ENCODE results near the gene CPT1B.

The CPT1B gene

DNA sequence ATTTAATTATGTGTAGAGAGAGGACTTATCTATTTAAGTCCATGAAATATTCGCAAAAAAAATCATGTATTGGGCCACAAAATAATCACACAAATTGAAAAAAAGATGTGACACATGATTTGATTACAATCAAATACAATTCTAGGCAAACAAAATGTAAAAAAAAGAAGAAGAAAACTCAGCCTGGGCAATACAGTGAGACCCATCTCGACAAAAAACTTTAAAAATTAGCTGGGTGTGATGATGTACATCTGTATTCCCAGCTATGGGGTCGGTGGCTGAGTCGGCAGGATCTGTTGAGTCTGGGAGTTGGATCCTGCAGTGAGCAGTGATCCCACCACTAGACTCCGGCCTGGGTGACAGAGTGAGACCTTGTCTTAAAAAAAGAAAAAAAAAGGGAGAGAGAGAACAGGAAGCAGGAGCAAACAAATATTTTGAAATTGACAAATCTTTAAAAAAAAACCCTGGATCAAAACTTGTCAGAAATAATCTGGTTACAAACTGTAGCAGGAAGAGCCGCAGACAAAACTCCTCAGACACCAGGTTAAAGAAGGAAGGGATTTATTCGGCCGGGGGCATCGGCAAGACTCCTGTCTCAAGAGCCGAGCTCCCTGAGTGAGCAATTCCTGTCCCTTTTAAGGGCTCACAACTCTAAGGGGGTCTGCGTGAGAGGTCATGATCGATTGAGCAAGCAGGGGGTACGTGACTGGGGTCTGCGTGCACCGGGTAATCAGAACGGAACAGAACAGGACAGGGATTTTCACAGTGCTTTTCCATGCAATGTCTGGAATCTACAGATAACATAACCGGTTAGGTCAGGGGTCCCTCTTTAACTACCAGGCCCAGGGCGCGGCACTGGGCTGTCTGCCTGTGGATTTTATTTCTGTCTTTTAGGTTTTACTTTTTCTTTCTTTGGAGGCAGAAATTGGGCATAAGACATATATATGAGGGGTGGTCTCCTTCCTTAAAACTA lies 45.1 kb downstream of the CPT1B start:
- TF ChIP-seq, protein P1, sequence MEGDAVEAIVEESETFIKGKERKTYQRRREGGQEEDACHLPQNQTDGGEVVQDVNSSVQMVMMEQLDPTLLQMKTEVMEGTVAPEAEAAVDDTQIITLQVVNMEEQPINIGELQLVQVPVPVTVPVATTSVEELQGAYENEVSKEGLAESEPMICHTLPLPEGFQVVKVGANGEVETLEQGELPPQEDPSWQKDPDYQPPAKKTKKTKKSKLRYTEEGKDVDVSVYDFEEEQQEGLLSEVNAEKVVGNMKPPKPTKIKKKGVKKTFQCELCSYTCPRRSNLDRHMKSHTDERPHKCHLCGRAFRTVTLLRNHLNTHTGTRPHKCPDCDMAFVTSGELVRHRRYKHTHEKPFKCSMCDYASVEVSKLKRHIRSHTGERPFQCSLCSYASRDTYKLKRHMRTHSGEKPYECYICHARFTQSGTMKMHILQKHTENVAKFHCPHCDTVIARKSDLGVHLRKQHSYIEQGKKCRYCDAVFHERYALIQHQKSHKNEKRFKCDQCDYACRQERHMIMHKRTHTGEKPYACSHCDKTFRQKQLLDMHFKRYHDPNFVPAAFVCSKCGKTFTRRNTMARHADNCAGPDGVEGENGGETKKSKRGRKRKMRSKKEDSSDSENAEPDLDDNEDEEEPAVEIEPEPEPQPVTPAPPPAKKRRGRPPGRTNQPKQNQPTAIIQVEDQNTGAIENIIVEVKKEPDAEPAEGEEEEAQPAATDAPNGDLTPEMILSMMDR (conservative IDR thresholded peaks at IDR 0.05; ENCODE audit: low read depth, low read length) = no peak
- H3K4me3 ChIP-seq (ENCODE audit: low read depth, low read length) = no peak overlapping the region
- DNase-seq (ENCODE audit: low read depth) = no peak

DNA sequence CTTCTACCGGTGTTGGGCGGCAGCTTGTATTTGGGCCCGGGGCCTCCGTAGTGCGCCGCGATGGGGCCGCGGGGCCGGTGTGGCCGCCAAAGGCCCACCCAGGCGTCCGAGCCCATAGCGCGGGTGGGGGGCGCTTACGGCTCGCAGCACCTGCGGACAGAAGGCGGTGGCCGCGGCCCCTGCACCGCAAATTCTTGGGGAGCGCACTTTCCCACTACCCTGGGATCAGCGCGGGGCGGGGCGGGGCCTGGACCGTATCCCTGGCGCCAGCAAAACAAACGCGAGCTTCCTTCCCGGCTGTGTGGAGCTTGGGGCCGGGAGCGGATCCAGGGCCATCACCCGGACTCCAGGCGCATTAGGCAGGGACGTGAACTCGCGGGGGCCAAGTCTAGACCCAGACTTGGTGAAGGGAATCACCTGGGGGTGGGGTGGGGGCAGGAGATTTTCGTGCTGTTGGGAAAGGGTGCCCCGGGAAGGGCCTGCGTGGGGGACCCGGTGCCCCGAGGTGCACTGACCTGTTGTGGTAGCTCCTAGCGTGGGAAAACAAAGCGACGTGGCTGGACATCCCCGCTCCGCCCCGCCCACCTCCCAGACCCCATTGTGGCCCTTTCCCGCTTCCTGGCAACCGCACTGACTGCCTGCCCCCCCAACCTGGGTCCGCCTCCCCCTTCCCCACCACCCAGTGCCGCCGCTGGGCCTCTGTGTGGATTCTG lies 46.1 kb downstream of the CPT1B start:
- H3K4me3 ChIP-seq (ENCODE audit: low read depth, low read length) = peak overlapping the region; percentile 62
- peak; percentile 73 for DNase-seq (ENCODE audit: low read depth)

DNA sequence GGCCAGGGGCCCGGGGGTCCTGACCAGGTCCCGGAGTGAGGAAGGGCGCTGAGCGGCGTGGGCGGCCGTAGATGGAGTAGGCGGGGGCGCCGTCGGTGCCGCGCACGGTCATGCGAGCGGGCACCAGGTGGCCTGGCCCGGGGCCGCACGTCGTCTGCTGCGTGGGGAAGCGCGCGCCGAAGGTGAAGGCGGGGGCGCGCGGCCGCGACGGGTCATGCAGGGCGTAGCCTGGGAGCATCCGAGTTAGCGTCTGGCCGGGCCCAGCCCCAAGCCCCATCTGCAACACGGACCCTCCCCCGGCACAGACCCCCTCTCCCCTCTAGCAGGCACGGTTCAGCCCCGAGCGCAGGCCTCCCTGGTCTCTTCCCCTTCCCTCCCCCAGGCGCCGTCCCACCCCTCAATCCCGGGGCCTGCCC lies 46.7 kb downstream of the CPT1B start:
- TF ChIP-seq, protein P1 (conservative IDR thresholded peaks at IDR 0.05; ENCODE audit: low read depth, low read length) = no peak
- H3K4me3 ChIP-seq (ENCODE audit: low read depth, low read length) = peak overlapping the region; percentile 62
- no peak for DNase-seq (ENCODE audit: low read depth)

More for the DNA sequence above, 46.1 kb downstream of the CPT1B start:
- TF ChIP-seq, protein P1 (conservative IDR thresholded peaks at IDR 0.05; ENCODE audit: low read depth, low read length) = no peak

DNA sequence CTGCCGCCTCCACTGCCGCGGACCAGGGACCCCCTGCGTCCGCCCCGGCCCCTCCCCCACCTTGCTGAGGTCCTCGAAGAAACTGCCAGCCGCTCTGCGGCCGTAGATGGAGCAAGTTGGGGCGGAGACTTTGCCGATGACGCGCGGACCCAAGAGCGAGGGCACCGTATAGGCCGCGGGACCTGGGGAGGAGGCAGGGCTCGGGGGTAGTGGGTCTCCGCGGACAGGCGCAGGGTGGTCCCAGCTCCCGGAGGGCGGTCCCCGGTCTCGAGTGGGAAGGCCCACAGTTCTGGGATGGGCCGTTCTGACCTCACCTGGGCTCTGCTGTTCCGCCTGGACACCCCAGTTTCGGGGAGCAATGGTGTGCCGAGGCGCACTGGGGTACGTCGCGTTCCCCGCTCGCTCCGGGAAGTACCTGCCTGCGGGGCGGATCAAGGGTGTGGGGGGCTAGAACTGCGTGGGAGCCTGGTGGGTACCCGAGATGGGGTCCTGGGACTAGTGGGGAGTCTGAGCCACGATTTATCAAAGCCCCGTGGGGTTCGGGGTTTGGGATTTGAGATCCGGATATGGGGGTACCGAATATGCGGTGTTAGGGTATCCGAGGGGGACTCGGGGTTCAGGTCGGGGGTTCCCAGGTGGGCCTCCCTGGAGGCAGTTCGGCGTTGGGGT lies 47.2 kb downstream of the CPT1B start:
- TF ChIP-seq, protein P1 (conservative IDR thresholded peaks at IDR 0.05; ENCODE audit: low read depth, low read length) = no peak
- peak overlapping the region; percentile 62 for H3K4me3 ChIP-seq (ENCODE audit: low read depth, low read length)

DNA sequence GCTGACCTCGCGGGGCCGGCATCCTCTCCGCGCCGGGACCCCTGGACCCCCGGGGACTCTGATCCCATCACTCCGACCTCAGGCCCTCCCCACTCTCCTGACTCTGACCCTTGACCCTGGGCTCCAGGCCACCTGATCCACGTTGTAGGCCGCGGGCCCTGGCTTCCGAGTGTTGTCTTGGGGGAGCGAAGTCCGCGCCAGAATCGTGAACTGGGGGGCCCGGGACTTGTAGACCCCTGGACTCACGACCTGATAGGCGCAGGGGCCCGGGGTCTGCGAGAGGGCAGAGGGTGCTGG lies 47.7 kb downstream of the CPT1B start:
- DNase-seq (ENCODE audit: low read depth) = no peak
- TF ChIP-seq, protein P1 (conservative IDR thresholded peaks at IDR 0.05; ENCODE audit: low read depth, low read length) = no peak
- H3K4me3 ChIP-seq (ENCODE audit: low read depth, low read length) = peak overlapping the region; percentile 62

More for the DNA sequence above, 47.2 kb downstream of the CPT1B start:
- peak; percentile 90 for DNase-seq (ENCODE audit: low read depth)

DNA sequence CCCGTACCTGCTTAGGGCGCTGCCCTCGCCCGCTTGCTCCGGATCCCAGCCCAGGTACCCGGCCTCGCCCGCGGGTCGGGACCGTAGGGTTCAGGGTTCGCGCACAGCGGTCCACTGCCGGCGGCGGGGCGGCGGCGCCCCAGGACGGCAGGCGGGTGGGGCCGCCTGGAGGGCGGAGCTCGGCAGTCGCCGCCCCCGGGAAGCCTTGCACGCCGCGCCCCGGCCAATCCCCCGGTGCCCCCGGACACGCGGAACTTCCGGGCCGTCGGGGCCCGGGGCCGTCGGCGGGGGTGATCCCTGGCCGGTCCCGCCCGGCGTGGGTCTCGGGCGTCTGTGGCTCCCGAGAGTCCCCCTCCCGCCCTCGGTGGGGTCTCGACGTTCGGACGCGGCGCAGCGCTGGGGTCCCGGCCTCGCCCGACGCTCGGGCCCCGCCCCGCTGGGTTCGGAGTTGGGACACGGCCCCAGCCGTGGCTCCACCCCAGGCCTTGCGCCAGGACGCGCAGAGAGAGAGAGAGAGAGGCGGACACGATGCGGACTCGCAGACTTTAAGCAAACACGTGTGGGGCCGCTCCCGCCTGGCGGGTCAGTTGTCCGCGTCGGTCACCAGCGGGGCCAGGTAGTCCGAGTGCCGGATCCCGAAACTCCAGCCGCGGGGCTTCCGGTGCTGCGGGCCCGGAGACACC lies 48.2 kb downstream of the CPT1B start, which contains the start of gene TYMP:
TYMP (minus strand) TSS at position 116 of the 683 bp plus-strand sequence. CDS start 303 bp downstream, outside the sequence.
- TF ChIP-seq, protein P1 (conservative IDR thresholded peaks at IDR 0.05; ENCODE audit: low read depth, low read length) = no peak
- peak within 1 kb of the TSS; percentile 62 for H3K4me3 ChIP-seq (ENCODE audit: low read depth, low read length)
- peak; percentile 85 for DNase-seq (ENCODE audit: low read depth)
